ENCODE data around the gene MYO5A.

GRCh38 chr15:52309154-52309548 is 219.5 kb downstream of the MYO5A start:
- TF ChIP-seq CTCF (IDR thresholded peaks at IDR 0.05; ENCODE audit: low read depth, low read length) (no peak), POLR2A (IDR thresholded peaks at IDR 0.05; ENCODE audit: extremely low read depth, insufficient read length) (no peak), MAX (IDR thresholded peaks at IDR 0.05; ENCODE audit: low read depth, low read length) (no peak), MYC (IDR thresholded peaks at IDR 0.05; ENCODE audit: low read depth, low read length) (no peak)

All from NB4 (cell line).